Stomach smooth muscle (tissue), 2 donors: ENCODE measurements around the gene DAAM1.

Source experiments
- H3K27ac ChIP-seq: one replicate; pipeline ENCODE4 v1.7.0; 2013; ENCODE audit warnings: mild to moderate bottlenecking, low read length, inconsistent platforms
- H3K27me3 ChIP-seq, 2 donors: one replicate each; pipeline ENCODE4 v1.7.0; 2013; ENCODE audit warnings: low read length in 2 of 2; ENCODE audit not compliant: insufficient read depth in 2 of 2, control insufficient read depth in 1 of 2
- H3K36me3 ChIP-seq, 2 donors: one replicate each; pipeline ENCODE4 v1.7.0; 2013; ENCODE audit warnings: low read length in 2 of 2; ENCODE audit not compliant: control insufficient read depth in 2 of 2, insufficient read depth in 2 of 2
- H3K4me1 ChIP-seq: one replicate; pipeline ENCODE4 v1.7.0; 2013; ENCODE audit warnings: low read length; ENCODE audit not compliant: control insufficient read depth, insufficient read depth
- H3K4me3 ChIP-seq, 2 donors: one replicate each; pipeline ENCODE4 v1.7.0; 2013; ENCODE audit warnings: low read length in 2 of 2
- H3K9ac ChIP-seq, 2 donors: one replicate each; pipeline ENCODE4 v1.7.0; 2013; ENCODE audit warnings: low read length in 2 of 2, mild to moderate bottlenecking in 1 of 2
- H3K9me3 ChIP-seq, 2 donors: one replicate each; pipeline ENCODE4 v1.7.0; 2013; ENCODE audit warnings: low read length in 2 of 2; ENCODE audit not compliant: control insufficient read depth in 2 of 2
- donor health status: healthy.
- donor health status: Pancreatic carcinoma.

DAAM1 gene

GRCh38 chr14:59299731-59300130, 111.3 kb downstream of the DAAM1 start:
- Histone ChIP-seq H3K4me1 (peaks cover 27% of the 10 kb centered on the region), H3K27ac (no peak overlapping the region), H3K9me3 (no peaks in the 10 kb centered on the region), H3K36me3 (no peaks in the 10 kb centered on the region), H3K4me3 (no peak overlapping the region), H3K27me3 (no peaks in the 10 kb centered on the region), H3K9ac (no peak overlapping the region)

GRCh38 chr14:59301354-59301753, 112.9 kb downstream of the DAAM1 start:
- H3K27ac ChIP-seq = no peak overlapping the region
- no peaks in the 10 kb centered on the region for H3K36me3 ChIP-seq
- H3K9ac ChIP-seq = no peak overlapping the region

GRCh38 chr14:59302313-59302712, 113.8 kb downstream of the DAAM1 start:
- Histone ChIP-seq H3K27ac (peak overlapping the region; percentile 24), H3K27me3 (no peaks in the 10 kb centered on the region), H3K36me3 (no peaks in the 10 kb centered on the region), H3K4me3 (no peak overlapping the region), H3K9ac (no peak overlapping the region), H3K4me1 (peaks cover 8% of the 10 kb centered on the region), H3K9me3 (no peaks in the 10 kb centered on the region)

More at GRCh38 chr14:59301354-59301753, 112.9 kb downstream of the DAAM1 start:
- peaks cover 16% of the 10 kb centered on the region for H3K4me1 ChIP-seq
- H3K27me3 ChIP-seq = no peaks in the 10 kb centered on the region
- no peak overlapping the region for H3K4me3 ChIP-seq
- H3K9me3 ChIP-seq = no peaks in the 10 kb centered on the region

- Histone ChIP-seq H3K4me3 (no peak overlapping the region), H3K9ac (no peak overlapping the region), H3K27me3 (no peaks in the 10 kb centered on the region), H3K36me3 (no peaks in the 10 kb centered on the region), H3K9me3 (no peaks in the 10 kb centered on the region), H3K27ac (peak overlapping the region; percentile 24), H3K4me1 (peaks cover 8% of the 10 kb centered on the region)
These were observed 114.7 kb downstream of the DAAM1 start for GRCh38 chr14:59303216-59303615.

- Histone ChIP-seq H3K27ac (peak overlapping the region; percentile 31), H3K27me3 (no peaks in the 10 kb centered on the region), H3K4me3 (no peak overlapping the region), H3K9ac (no peak overlapping the region), H3K4me1 (peaks cover 8% of the 10 kb centered on the region), H3K9me3 (no peaks in the 10 kb centered on the region), H3K36me3 (no peaks in the 10 kb centered on the region)
These were observed 116.8 kb downstream of the DAAM1 start for GRCh38 chr14:59305231-59305630.

- peaks cover 8% of the 10 kb centered on the region for H3K4me1 ChIP-seq
- no peaks in the 10 kb centered on the region for H3K9me3 ChIP-seq
These were observed 117.5 kb downstream of the DAAM1 start for GRCh38 chr14:59305836-59306555.

GRCh38 chr14:59306775-59307174, 118.3 kb downstream of the DAAM1 start:
- Histone ChIP-seq H3K9ac (no peak overlapping the region), H3K9me3 (no peaks in the 10 kb centered on the region), H3K4me1 (peaks cover 10% of the 10 kb centered on the region), H3K36me3 (no peaks in the 10 kb centered on the region), H3K4me3 (no peak overlapping the region), H3K27me3 (no peaks in the 10 kb centered on the region), H3K27ac (peak overlapping the region; percentile 42)

More at GRCh38 chr14:59305836-59306555, 117.5 kb downstream of the DAAM1 start:
- Histone ChIP-seq H3K27me3 (no peaks in the 10 kb centered on the region), H3K4me3 (peak overlapping the region in 1 of 2 donors; percentile 5), H3K36me3 (no peaks in the 10 kb centered on the region), H3K9ac (no peak overlapping the region), H3K27ac (peak overlapping the region; percentile 42)

GRCh38 chr14:59308086-59308485, 119.6 kb downstream of the DAAM1 start:
- peaks cover 16% of the 10 kb centered on the region for H3K4me1 ChIP-seq
- no peaks in the 10 kb centered on the region for H3K9me3 ChIP-seq
- no peaks in the 10 kb centered on the region for H3K36me3 ChIP-seq
- H3K27me3 ChIP-seq = no peaks in the 10 kb centered on the region
- no peak overlapping the region for H3K4me3 ChIP-seq
- no peak overlapping the region for H3K9ac ChIP-seq
- no peak overlapping the region for H3K27ac ChIP-seq

- H3K4me3 ChIP-seq = no peak overlapping the region
- no peak overlapping the region for H3K27ac ChIP-seq
These were observed 120.2 kb downstream of the DAAM1 start for GRCh38 chr14:59308673-59309072.

GRCh38 chr14:59309291-59309900, 120.9 kb downstream of the DAAM1 start:
- peaks cover 20% of the 10 kb centered on the region for H3K4me1 ChIP-seq
- no peak overlapping the region for H3K27ac ChIP-seq
- no peak overlapping the region for H3K9ac ChIP-seq
- H3K9me3 ChIP-seq = no peaks in the 10 kb centered on the region
- no peaks in the 10 kb centered on the region for H3K27me3 ChIP-seq
- H3K36me3 ChIP-seq = no peaks in the 10 kb centered on the region
- no peak overlapping the region for H3K4me3 ChIP-seq

More at GRCh38 chr14:59308673-59309072, 120.2 kb downstream of the DAAM1 start:
- Histone ChIP-seq H3K9ac (no peak overlapping the region), H3K27me3 (no peaks in the 10 kb centered on the region), H3K36me3 (no peaks in the 10 kb centered on the region), H3K9me3 (no peaks in the 10 kb centered on the region), H3K4me1 (peaks cover 19% of the 10 kb centered on the region)

GRCh38 chr14:59310633-59311032, 122.2 kb downstream of the DAAM1 start:
- H3K27me3 ChIP-seq = no peaks in the 10 kb centered on the region
- H3K9ac ChIP-seq = no peak overlapping the region
- peaks cover 15% of the 10 kb centered on the region for H3K4me1 ChIP-seq
- no peaks in the 10 kb centered on the region for H3K36me3 ChIP-seq
- H3K27ac ChIP-seq = no peak overlapping the region
- no peaks in the 10 kb centered on the region for H3K9me3 ChIP-seq
- H3K4me3 ChIP-seq = no peak overlapping the region
